HEK293 (cell line): ENCODE measurements around the gene CPD.

Source experiments
- TCF7L2 ChIP-seq: IDR thresholded peaks from 2 replicates; pipeline ENCODE4 v1.6.1; 2011; ENCODE audit warnings: low read depth, mild to moderate bottlenecking, inconsistent platforms, low read length, moderate library complexity, borderline replicate concordance
- YY1 ChIP-seq: fragments of 450-650 bp; formaldehyde crosslinking; IDR thresholded peaks from 2 replicates; pipeline ENCODE4 v1.5.1; 2018; ENCODE audit warnings: missing biosample characterization, missing genetic modification characterization
- ZBTB20 ChIP-seq: fragments of 450-650 bp; formaldehyde crosslinking; IDR thresholded peaks from 2 replicates; pipeline ENCODE4 v1.5.1; 2016; ENCODE audit warnings: missing biosample characterization, missing genetic modification characterization
- ZBTB7A ChIP-seq: fragments of 450-650 bp; formaldehyde crosslinking; IDR thresholded peaks from 2 replicates; pipeline ENCODE4 v1.5.1; 2016; ENCODE audit warnings: low read depth, missing biosample characterization, missing genetic modification characterization
- ZBTB8A ChIP-seq: fragments of 450-650 bp; formaldehyde crosslinking; IDR thresholded peaks from 2 replicates; pipeline ENCODE4 v1.5.1; 2016; ENCODE audit warnings: missing biosample characterization, missing genetic modification characterization
- ZEB2 ChIP-seq: fragments of 450-650 bp; formaldehyde crosslinking; IDR thresholded peaks from 2 replicates; pipeline ENCODE4 v1.5.1; 2016; ENCODE audit warnings: missing biosample characterization, missing genetic modification characterization
- ZNF274 ChIP-seq, 2 experiments: fragments of 200-500 bp in 1 of 2; fragments of 450-650 bp in 1 of 2; sonication (Bioruptor generic) in 1 of 2; formaldehyde crosslinking in 1 of 2; IDR thresholded peaks; 2 replicates each; pipeline versions ENCODE4 v1.5.1 to v1.6.1; 2014 to 2016; ENCODE audit warnings: borderline replicate concordance in 1 of 2, inconsistent platforms in 1 of 2, low read length in 1 of 2, missing biosample characterization in 1 of 2, missing genetic modification characterization in 1 of 2
- ZNF580 ChIP-seq: fragments of 450-650 bp; formaldehyde crosslinking; IDR thresholded peaks from 2 replicates; pipeline ENCODE4 v1.5.1; 2016; ENCODE audit warnings: missing biosample characterization, missing genetic modification characterization
- ZNF600 ChIP-seq: fragments of 450-650 bp; formaldehyde crosslinking; IDR thresholded peaks from 2 replicates; pipeline ENCODE4 v1.5.1; 2016; ENCODE audit warnings: missing biosample characterization, missing genetic modification characterization
- TF ChIP-seq, protein P1 (sequence below): fragments of 450-650 bp; formaldehyde crosslinking; IDR thresholded peaks from 2 replicates; pipeline ENCODE4 v1.5.1; 2016; ENCODE audit warnings: missing biosample characterization, missing genetic modification characterization

DNA sequence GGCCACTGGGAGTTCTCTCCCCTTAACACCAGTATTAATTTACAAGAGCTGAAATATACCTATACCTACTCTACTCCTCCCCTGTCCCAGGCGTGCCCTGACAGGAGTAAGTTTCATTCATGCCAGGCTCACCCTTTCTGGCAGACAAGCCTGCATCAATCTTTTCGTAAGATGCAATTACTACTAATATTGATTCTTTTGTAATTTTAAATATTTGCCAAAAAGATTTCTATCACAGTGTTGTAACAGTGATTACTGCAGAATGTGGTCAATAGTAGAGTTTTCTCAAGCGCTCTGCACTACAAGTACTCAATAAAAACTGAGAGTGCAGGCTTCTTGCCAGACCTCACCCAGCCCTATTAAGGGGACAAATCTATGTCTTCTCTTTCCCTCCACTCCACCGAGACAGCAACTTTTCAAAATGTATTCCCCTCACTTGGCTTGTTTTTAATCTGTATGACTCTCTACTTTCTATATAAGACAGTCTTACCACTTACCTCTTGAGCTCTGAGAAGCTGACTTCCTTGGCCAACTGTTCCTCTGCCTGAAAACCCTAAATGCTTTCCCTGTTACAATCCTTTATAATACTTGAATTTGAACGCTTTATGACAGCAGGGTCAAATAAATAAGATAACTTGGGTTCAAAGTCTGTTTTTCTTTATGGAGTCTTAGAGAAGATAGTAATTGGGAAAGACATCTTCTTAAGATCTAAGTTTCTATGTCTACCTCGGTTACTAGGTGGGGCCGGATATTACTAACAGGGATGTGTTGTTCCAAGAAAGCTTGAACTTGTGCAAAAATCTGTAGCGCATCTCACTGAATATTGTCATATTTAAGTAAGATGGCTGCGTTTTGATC is 45.0 kb upstream of the CPD start, which contains the start of gene TMIGD1:
- TF ChIP-seq, protein P1, sequence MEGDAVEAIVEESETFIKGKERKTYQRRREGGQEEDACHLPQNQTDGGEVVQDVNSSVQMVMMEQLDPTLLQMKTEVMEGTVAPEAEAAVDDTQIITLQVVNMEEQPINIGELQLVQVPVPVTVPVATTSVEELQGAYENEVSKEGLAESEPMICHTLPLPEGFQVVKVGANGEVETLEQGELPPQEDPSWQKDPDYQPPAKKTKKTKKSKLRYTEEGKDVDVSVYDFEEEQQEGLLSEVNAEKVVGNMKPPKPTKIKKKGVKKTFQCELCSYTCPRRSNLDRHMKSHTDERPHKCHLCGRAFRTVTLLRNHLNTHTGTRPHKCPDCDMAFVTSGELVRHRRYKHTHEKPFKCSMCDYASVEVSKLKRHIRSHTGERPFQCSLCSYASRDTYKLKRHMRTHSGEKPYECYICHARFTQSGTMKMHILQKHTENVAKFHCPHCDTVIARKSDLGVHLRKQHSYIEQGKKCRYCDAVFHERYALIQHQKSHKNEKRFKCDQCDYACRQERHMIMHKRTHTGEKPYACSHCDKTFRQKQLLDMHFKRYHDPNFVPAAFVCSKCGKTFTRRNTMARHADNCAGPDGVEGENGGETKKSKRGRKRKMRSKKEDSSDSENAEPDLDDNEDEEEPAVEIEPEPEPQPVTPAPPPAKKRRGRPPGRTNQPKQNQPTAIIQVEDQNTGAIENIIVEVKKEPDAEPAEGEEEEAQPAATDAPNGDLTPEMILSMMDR (tag by site-specific recombination), result no peak
- TF ChIP-seq ZNF580 (tag by site-specific recombination) (no peak), ZNF274 (IDR thresholded peaks at IDR 0.05; ENCODE audit: low read length) (no peak), ZNF274 (tag by site-specific recombination; IDR thresholded peaks at IDR 0.05; ENCODE audit: borderline replicate concordance) (no peak), ZNF600 (no peak), ZBTB8A (tag by site-specific recombination) (no peak), YY1 (tag by site-specific recombination) (no peak), ZBTB7A (no peak), ZEB2 (tag by site-specific recombination) (no peak), ZBTB20 (tag by site-specific recombination) (no peak), TCF7L2 (no peak)
